WERI-Rb-1 (cell line): Measurements from ENCODE around the gene RPS14.

ENCODE experiments used
- DNase-seq: peaks from one replicate; pipeline ENCODE4 v3.0.0-alpha.2; 2020
- H3K27ac ChIP-seq: fragments of 250-450 bp; sonication (Bioruptor Pico); 2 replicates; pipeline ENCODE4 v1.5.1; 2020; ENCODE audit warnings: mild to moderate bottlenecking, moderate library complexity
- H3K27me3 ChIP-seq: fragments of 250-450 bp; sonication (Bioruptor Pico); 2 replicates; pipeline ENCODE4 v1.5.1; 2021; ENCODE audit warnings: mild to moderate bottlenecking, low read depth, moderate library complexity; ENCODE audit not compliant: insufficient read depth, severe bottlenecking
- H3K36me3 ChIP-seq: fragments of 250-450 bp; sonication (Bioruptor Pico); 2 replicates; pipeline ENCODE4 v1.5.1; 2020; ENCODE audit warnings: mild to moderate bottlenecking, moderate library complexity
- H3K4me3 ChIP-seq: 2 replicates; pipeline ENCODE4 v1.5.1; 2011; ENCODE audit warnings: low read depth, mild to moderate bottlenecking, control low read depth, low read length
- H3K9me3 ChIP-seq: fragments of 250-450 bp; sonication (Bioruptor Pico); 2 replicates; pipeline ENCODE4 v1.5.1; 2021; ENCODE audit warnings: mild to moderate bottlenecking, moderate library complexity; ENCODE audit not compliant: severe bottlenecking
- CTCF ChIP-seq: IDR thresholded peaks from 2 replicates; pipeline ENCODE4 v1.5.1; 2011; ENCODE audit warnings: low read depth, mild to moderate bottlenecking, control low read depth, inconsistent platforms, low read length

The RPS14 gene

DNA sequence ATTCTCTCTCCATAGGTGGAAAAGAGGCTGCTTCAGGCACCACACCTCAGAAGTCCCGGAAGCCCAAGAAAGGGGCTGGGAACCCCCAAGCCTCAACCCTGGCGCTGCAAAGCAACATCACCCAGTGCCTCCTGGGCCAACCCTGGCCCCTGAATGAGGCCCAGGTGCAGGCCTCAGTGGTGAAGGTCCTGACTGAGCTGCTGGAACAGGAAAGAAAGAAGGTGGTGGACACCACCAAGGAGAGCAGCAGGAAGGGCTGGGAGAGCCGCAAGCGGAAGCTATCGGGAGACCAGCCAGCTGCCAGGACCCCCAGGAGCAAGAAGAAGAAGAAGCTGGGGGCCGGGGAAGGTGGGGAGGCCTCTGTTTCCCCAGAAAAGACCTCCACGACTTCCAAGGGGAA is 53.3 kb downstream of the RPS14 start:
- Histone ChIP-seq H3K9me3 (no peaks in the 10 kb centered on the region), H3K36me3 (peaks cover 88% of the 10 kb centered on the region), H3K27me3 (no peaks in the 10 kb centered on the region), H3K4me3 (no peak overlapping the region), H3K27ac (no peak overlapping the region)
- DNase-seq: no peak
- TF ChIP-seq CTCF: no peak

DNA sequence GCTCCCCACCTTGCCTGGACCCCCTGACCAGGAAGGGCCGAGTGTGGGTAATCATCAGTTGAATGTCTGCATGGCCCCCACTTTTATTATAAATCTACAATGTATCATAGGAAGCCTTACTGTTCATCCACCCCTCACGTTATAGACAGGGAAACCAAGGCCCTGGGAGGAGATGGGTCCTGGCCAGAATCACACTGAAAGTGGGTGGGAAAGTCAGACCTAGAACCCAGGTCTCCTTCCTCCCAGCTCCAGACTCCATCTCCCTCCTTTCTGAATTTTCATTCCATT is 53.9 kb downstream of the RPS14 start:
- no peak for DNase-seq
- H3K27me3 ChIP-seq: no peaks in the 10 kb centered on the region
- peaks cover 93% of the 10 kb centered on the region for H3K36me3 ChIP-seq

GRCh38 chr5:150394912-150395687 is 54.4 kb downstream of the RPS14 start:
- no peak for DNase-seq
- Histone ChIP-seq H3K4me3 (no peak overlapping the region), H3K27me3 (no peaks in the 10 kb centered on the region), H3K27ac (no peak overlapping the region), H3K36me3 (peaks cover 90% of the 10 kb centered on the region), H3K9me3 (no peaks in the 10 kb centered on the region)
- TF ChIP-seq CTCF: peak; percentile 17; the same call in 1 of the 2 replicates

More for the DNA sequence above, 53.9 kb downstream of the RPS14 start:
- no peak for TF ChIP-seq CTCF
- H3K4me3 ChIP-seq: no peak overlapping the region
- no peak overlapping the region for H3K27ac ChIP-seq
- no peaks in the 10 kb centered on the region for H3K9me3 ChIP-seq

GRCh38 chr5:150394131-150394530 is 55.4 kb downstream of the RPS14 start:
- Histone ChIP-seq H3K36me3 (peaks cover 93% of the 10 kb centered on the region), H3K9me3 (no peaks in the 10 kb centered on the region), H3K27ac (no peak overlapping the region), H3K4me3 (no peak overlapping the region), H3K27me3 (no peaks in the 10 kb centered on the region)
- TF ChIP-seq CTCF: no peak
- no peak for DNase-seq

- no peak overlapping the region for H3K4me3 ChIP-seq
- peaks cover 88% of the 10 kb centered on the region for H3K36me3 ChIP-seq
- no peak for TF ChIP-seq CTCF
- no peaks in the 10 kb centered on the region for H3K9me3 ChIP-seq
- H3K27me3 ChIP-seq: no peaks in the 10 kb centered on the region
- no peak overlapping the region for H3K27ac ChIP-seq
- no peak for DNase-seq
Observed at GRCh38 chr5:150393096-150393645, 56.4 kb downstream of the RPS14 start.

DNA sequence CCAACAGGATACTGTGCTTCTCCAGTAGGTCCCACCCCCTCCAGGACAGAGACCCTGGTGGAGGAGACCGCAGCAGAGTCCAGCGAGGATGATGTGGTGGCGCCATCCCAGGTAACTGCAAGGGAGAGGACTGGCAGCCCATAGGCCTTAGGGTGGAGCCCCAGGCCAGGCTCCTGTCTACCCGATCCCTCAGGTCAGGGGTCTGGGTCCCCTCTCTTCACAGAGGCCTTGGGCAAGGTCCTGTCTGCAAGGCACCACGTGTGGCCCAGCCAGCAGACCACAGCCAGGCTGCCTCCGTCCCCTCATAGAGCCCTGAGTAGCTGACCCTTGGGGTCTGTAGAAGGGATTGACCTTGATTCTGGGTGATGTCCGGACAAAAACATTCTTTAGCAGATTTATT is 56.9 kb downstream of the RPS14 start:
- no peak for DNase-seq
- Histone ChIP-seq H3K27me3 (no peaks in the 10 kb centered on the region), H3K36me3 (peaks cover 88% of the 10 kb centered on the region), H3K9me3 (no peaks in the 10 kb centered on the region), H3K4me3 (no peak overlapping the region), H3K27ac (no peak overlapping the region)
- TF ChIP-seq CTCF: no peak
